ENCODE measurements around the gene USP14. TPM values are rescaled to one million over a fixed set of nuclear protein-coding genes. Genes with fewer than 3 reads are reported as not detected.

Gene USP14
- total RNA-seq, 1 experiment from 2014 or later, result 83.8 TPM

DNA sequence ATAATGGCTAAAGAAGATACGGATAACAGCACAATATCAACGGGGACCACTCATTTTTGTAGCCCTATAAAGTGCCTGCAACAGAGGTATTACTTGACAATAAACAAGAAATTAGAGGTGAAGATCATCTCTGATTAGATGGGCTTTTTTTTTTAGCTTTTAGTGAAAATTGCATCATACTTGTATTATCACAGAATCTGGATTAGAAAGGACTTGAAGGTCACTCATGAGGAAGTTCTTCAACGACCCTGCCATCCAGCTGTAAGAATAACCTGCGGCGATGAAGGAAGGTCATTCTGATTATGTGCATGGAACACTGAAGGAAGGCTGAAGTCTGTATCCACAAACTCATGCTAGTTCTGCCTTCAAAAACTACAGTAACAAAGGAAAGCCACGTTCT, 69.0 kb downstream of the USP14 start:
- ChIA-PET POLR2A (ENCODE audit: unreplicated experiment) (no interaction called here), CTCF (no interaction called here)
- Histone ChIP-seq H3K9me3 (ENCODE audit: insufficient read depth, low read depth) (no peaks in the 10 kb centered on the region), H3K27ac (no peak overlapping the region), H4K20me1 (ENCODE audit: insufficient read depth) (no peaks in the 10 kb centered on the region), H3K4me3 (no peak overlapping the region), H3F3A (ENCODE audit: insufficient read depth, low read depth) (peaks cover 2% of the 10 kb centered on the region; the same call in 1 of the 2 replicates), H3K36me3 (ENCODE audit: low read depth) (0 out of 2 replicates have a peak, but pooled peaks cover 18% of the 10 kb centered on the region), H3K4me2 (no peak overlapping the region), H2AFZ (no peak overlapping the region), H3K4me1 (replicated peaks; ENCODE audit: insufficient read depth) (no peaks in the 10 kb centered on the region), H3K79me2 (ENCODE audit: low read depth) (no peaks in the 10 kb centered on the region), H3K9me2 (ENCODE audit: insufficient read depth) (no peaks in the 10 kb centered on the region), H3K27me3 (ENCODE audit: insufficient read depth, low read depth) (no peaks in the 10 kb centered on the region)
- TF ChIP-seq, protein P1, sequence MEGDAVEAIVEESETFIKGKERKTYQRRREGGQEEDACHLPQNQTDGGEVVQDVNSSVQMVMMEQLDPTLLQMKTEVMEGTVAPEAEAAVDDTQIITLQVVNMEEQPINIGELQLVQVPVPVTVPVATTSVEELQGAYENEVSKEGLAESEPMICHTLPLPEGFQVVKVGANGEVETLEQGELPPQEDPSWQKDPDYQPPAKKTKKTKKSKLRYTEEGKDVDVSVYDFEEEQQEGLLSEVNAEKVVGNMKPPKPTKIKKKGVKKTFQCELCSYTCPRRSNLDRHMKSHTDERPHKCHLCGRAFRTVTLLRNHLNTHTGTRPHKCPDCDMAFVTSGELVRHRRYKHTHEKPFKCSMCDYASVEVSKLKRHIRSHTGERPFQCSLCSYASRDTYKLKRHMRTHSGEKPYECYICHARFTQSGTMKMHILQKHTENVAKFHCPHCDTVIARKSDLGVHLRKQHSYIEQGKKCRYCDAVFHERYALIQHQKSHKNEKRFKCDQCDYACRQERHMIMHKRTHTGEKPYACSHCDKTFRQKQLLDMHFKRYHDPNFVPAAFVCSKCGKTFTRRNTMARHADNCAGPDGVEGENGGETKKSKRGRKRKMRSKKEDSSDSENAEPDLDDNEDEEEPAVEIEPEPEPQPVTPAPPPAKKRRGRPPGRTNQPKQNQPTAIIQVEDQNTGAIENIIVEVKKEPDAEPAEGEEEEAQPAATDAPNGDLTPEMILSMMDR (conservative IDR thresholded peaks at IDR 0.05), result no peak
- TF ChIP-seq EZH2 (IDR thresholded peaks at IDR 0.05; ENCODE audit: low read depth), result no peak
- no TSS peak for BruUV-seq (replicated peaks)
- no peak for DNase-seq
- intact Hi-C loops (cut with micrococcal nuclease; ENCODE audit: unreplicated experiment), result no loop called here

- no peak overlapping the region for H3K27ac ChIP-seq
Observed at GRCh38 chr18:227902-228301, 69.5 kb downstream of the USP14 start.

DNA sequence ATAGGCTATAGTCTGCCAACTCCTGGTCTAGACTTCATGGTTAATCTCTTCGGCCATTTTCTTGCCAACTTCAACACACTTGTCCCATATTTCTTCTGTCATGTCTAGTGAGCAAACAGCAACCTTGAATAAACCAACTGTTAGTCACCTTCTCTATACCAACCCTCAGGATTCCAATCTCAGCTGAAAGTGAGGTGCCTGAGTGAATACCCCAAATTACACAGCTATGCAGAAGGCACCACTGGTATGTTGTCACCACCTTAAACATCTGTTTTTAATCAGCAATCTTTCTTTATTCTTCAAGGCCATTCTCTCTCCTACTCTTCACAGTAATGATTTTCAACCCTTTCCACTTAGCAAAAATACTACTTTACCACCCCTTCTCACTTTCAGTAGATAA, 70.2 kb downstream of the USP14 start:
- no peaks in the 10 kb centered on the region for H4K20me1 ChIP-seq (ENCODE audit: insufficient read depth)
- no peak for DNase-seq
- CTCF ChIA-PET, result no interaction called here
- no peak overlapping the region for H3K27ac ChIP-seq
- intact Hi-C loops (cut with micrococcal nuclease; ENCODE audit: unreplicated experiment), result no loop called here
- H3F3A ChIP-seq (ENCODE audit: insufficient read depth, low read depth), result peaks cover 2% of the 10 kb centered on the region; the same call in 1 of the 2 replicates
- POLR2A ChIA-PET (ENCODE audit: unreplicated experiment), result no interaction called here
- H3K9me2 ChIP-seq (ENCODE audit: insufficient read depth), result no peaks in the 10 kb centered on the region
- H3K4me3 ChIP-seq, result no peak overlapping the region
- BruUV-seq (replicated peaks), result no TSS peak
- no peaks in the 10 kb centered on the region for H3K4me1 ChIP-seq (replicated peaks; ENCODE audit: insufficient read depth)
- H3K79me2 ChIP-seq (ENCODE audit: low read depth), result no peaks in the 10 kb centered on the region
- H3K36me3 ChIP-seq (ENCODE audit: low read depth), result 0 out of 2 replicates have a peak, but pooled peaks cover 14% of the 10 kb centered on the region
- no peak overlapping the region for H2AFZ ChIP-seq
- H3K27me3 ChIP-seq (ENCODE audit: insufficient read depth, low read depth), result no peaks in the 10 kb centered on the region
- H3K9me3 ChIP-seq (ENCODE audit: insufficient read depth, low read depth), result no peaks in the 10 kb centered on the region
- H3K4me2 ChIP-seq, result no peak overlapping the region
- TF ChIP-seq, protein P1 (conservative IDR thresholded peaks at IDR 0.05), result no peak
- TF ChIP-seq EZH2 (IDR thresholded peaks at IDR 0.05; ENCODE audit: low read depth), result no peak

More at GRCh38 chr18:227902-228301, 69.5 kb downstream of the USP14 start:
- H2AFZ ChIP-seq, result no peak overlapping the region
- CTCF ChIA-PET, result no interaction called here
- POLR2A ChIA-PET (ENCODE audit: unreplicated experiment), result no interaction called here
- H3F3A ChIP-seq (ENCODE audit: insufficient read depth, low read depth), result peaks cover 2% of the 10 kb centered on the region; the same call in 1 of the 2 replicates
- no peak overlapping the region for H3K4me2 ChIP-seq
- DNase-seq, result no peak
- H4K20me1 ChIP-seq (ENCODE audit: insufficient read depth), result no peaks in the 10 kb centered on the region
- no TSS peak for BruUV-seq (replicated peaks)
- H3K4me1 ChIP-seq (replicated peaks; ENCODE audit: insufficient read depth), result no peaks in the 10 kb centered on the region
- 0 out of 2 replicates have a peak, but pooled peaks cover 18% of the 10 kb centered on the region for H3K36me3 ChIP-seq (ENCODE audit: low read depth)
- TF ChIP-seq, protein P1 (conservative IDR thresholded peaks at IDR 0.05), result no peak
- TF ChIP-seq EZH2 (IDR thresholded peaks at IDR 0.05; ENCODE audit: low read depth), result no peak
- no peaks in the 10 kb centered on the region for H3K9me3 ChIP-seq (ENCODE audit: insufficient read depth, low read depth)
- no peaks in the 10 kb centered on the region for H3K27me3 ChIP-seq (ENCODE audit: insufficient read depth, low read depth)
- H3K4me3 ChIP-seq, result no peak overlapping the region
- H3K79me2 ChIP-seq (ENCODE audit: low read depth), result no peaks in the 10 kb centered on the region
- no peaks in the 10 kb centered on the region for H3K9me2 ChIP-seq (ENCODE audit: insufficient read depth)
- intact Hi-C loops (cut with micrococcal nuclease; ENCODE audit: unreplicated experiment), result no loop called here
